A549 (cell line): ENCODE data around the gene MORC3. TPM values are rescaled to one million over a fixed set of nuclear protein-coding genes. Genes with fewer than 3 reads are reported as not detected.
A peak's percentile ranks its signal among the peaks of the same experiment; 100 is the strongest.

ENCODE experiments used
- ATAC-seq, 2 experiments: fragments of 200-7000 bp in 1 of 2; fragments of >200 bp in 1 of 2; cut with Nextera tagmentation in 1 of 2; cut with Tn5 transposase in 1 of 2; 3 replicates each; pipeline versions ENCODE4 v1.8.0 to v1.9.1; 2018 to 2020; ENCODE audit warnings: mild to moderate bottlenecking in 1 of 2, moderate library complexity in 1 of 2
- CTCF ChIA-PET: fragments of 300-600 bp; sonication (Branson Sonifier 250); formaldehyde crosslinking; extraction: SDS; loops from one replicate; lab custom pipeline; 2021; ENCODE audit warnings: antibody characterized with exemption, inconsistent platforms; lab: Yijun Ruan, JAX
- POLR2A ChIA-PET: fragments of 350-600 bp; formaldehyde crosslinking; extraction: SDS; loops from one replicate; lab custom pipeline; 2021; ENCODE audit warnings: antibody characterized with exemption, inconsistent platforms; lab: Yijun Ruan, JAX
- DNase-seq, 2 experiments: peaks; one replicate each; pipeline versions ENCODE4 v3.0.0 to v3.0.0-alpha.2; 2011 to 2016; ENCODE audit warnings: low read depth in 1 of 2, low spot score in 1 of 2
- FAIRE-seq: peaks from 2 replicates; lab custom pipeline; 2011; peaks lifted over from hg19 to GRCh38; lab: Jason Lieb, UNC
- H3K27ac ChIP-seq, 2 experiments: fragments of >200 bp; sonication (Bioruptor Twin); formaldehyde crosslinking; 3 replicates each; pipeline ENCODE4 v1.5.1; 2016 to 2017
- H3K4me1 ChIP-seq: fragments of >200 bp; sonication (Bioruptor Twin); formaldehyde crosslinking; 3 replicates; pipeline ENCODE4 v1.6.1; 2016
- H3K4me2 ChIP-seq: fragments of >200 bp; sonication (Bioruptor Twin); formaldehyde crosslinking; 3 replicates; pipeline ENCODE4 v1.6.1; 2016
- H3K4me3 ChIP-seq: fragments of >200 bp; sonication (Bioruptor Twin); formaldehyde crosslinking; 3 replicates; pipeline ENCODE4 v1.5.1; 2016
- H3K9me3 ChIP-seq: fragments of >200 bp; sonication (Bioruptor Twin); formaldehyde crosslinking; 3 replicates; pipeline ENCODE4 v1.6.1; 2016
- ATOH8 ChIP-seq: fragments of 250-450 bp; sonication (Bioruptor Pico); IDR thresholded peaks from 2 replicates; pipeline ENCODE4 v1.5.0; 2020; ENCODE audit warnings: low read depth, mild to moderate bottlenecking, moderate library complexity
- BCL3 ChIP-seq: fragments of >200 bp; sonication (Bioruptor Twin); formaldehyde crosslinking; IDR thresholded peaks from 3 replicates; pipeline ENCODE4 v1.6.1; 2016
- CHD4 ChIP-seq: fragments of 200-600 bp; sonication (generic); IDR thresholded peaks from 2 replicates; pipeline ENCODE4 v1.6.1; 2016; ENCODE audit warnings: antibody characterized with exemption, mild to moderate bottlenecking, borderline replicate concordance
- E2F6 ChIP-seq: IDR thresholded peaks from 2 replicates; pipeline ENCODE4 v1.6.1; 2012; ENCODE audit warnings: low read depth, borderline replicate concordance
- EHF ChIP-seq: fragments of 250-450 bp; sonication (Bioruptor Pico); IDR thresholded peaks from 2 replicates; pipeline ENCODE4 v1.5.0; 2020; ENCODE audit warnings: mild to moderate bottlenecking
- EHMT2 ChIP-seq: fragments of 200-600 bp; sonication (generic); IDR thresholded peaks from 2 replicates; pipeline ENCODE4 v1.6.1; 2016; ENCODE audit warnings: antibody characterized with exemption, low read depth, mild to moderate bottlenecking, moderate library complexity
- FOSB ChIP-seq: fragments of 250-450 bp; sonication (Bioruptor Pico); IDR thresholded peaks from 2 replicates; pipeline ENCODE4 v1.5.0; 2020; ENCODE audit warnings: mild to moderate bottlenecking, moderate library complexity
- FOSL2 ChIP-seq, 2 experiments: fragments of 450-650 bp in 1 of 2; fragments of >200 bp in 1 of 2; sonication (Bioruptor Twin) in 1 of 2; formaldehyde crosslinking; IDR thresholded peaks; 2 replicates each; pipeline versions ENCODE4 v1.5.0 to v1.6.1; 2016 to 2020; ENCODE audit warnings: mild to moderate bottlenecking in 1 of 2, moderate library complexity in 1 of 2
- HMGXB4 ChIP-seq: fragments of 250-450 bp; sonication (Bioruptor Pico); IDR thresholded peaks from 2 replicates; pipeline ENCODE4 v1.5.0; 2021; ENCODE audit warnings: mild to moderate bottlenecking, moderate library complexity, borderline replicate concordance
- HOXB13 ChIP-seq: fragments of 250-450 bp; sonication (Bioruptor Pico); IDR thresholded peaks from 2 replicates; pipeline ENCODE4 v1.5.0; 2020; ENCODE audit warnings: low read depth, mild to moderate bottlenecking, moderate library complexity
- JUNB ChIP-seq: fragments of >200 bp; sonication (Bioruptor Twin); formaldehyde crosslinking; IDR thresholded peaks from 2 replicates; pipeline ENCODE4 v1.6.1; 2016
- KDM5A ChIP-seq: fragments of 200-600 bp; sonication (generic); IDR thresholded peaks from 2 replicates; pipeline ENCODE4 v1.6.1; 2016; ENCODE audit warnings: antibody characterized with exemption, mild to moderate bottlenecking
- MAX ChIP-seq: IDR thresholded peaks from 2 replicates; pipeline ENCODE4 v1.6.1; 2012
- NFE2L2 ChIP-seq: fragments of 150-350 bp; conservative IDR thresholded peaks from 2 replicates; pipeline ENCODE4 v1.6.1; 2014; ENCODE audit warnings: low read length
- REST ChIP-seq: fragments of 200-600 bp; sonication (generic); IDR thresholded peaks from 2 replicates; pipeline ENCODE4 v1.6.1; 2016; ENCODE audit warnings: antibody characterized with exemption, mild to moderate bottlenecking, moderate library complexity
- RNF2 ChIP-seq: fragments of 200-600 bp; sonication (generic); IDR thresholded peaks from 2 replicates; pipeline ENCODE4 v1.6.1; 2016; ENCODE audit warnings: low read depth, mild to moderate bottlenecking, antibody characterized with exemption, moderate library complexity, borderline replicate concordance
- TP53 ChIP-seq: fragments of 250-450 bp; sonication (Bioruptor Pico); IDR thresholded peaks from 2 replicates; pipeline ENCODE4 v1.5.0; 2021; ENCODE audit warnings: mild to moderate bottlenecking, moderate library complexity
- ZC3H11A ChIP-seq: fragments of 450-650 bp; IDR thresholded peaks from 2 replicates; pipeline ENCODE4 v1.6.1; 2014; ENCODE audit warnings: antibody characterized with exemption, mild to moderate bottlenecking
- WGBS: methylation state at CpG from one replicate; pipeline ENCODE4 v1.1.6; 2017; ENCODE audit errors: missing lambda C conversion rate; 5-methylcytosine and 5-hydroxymethylcytosine counted together
- polyA plus RNA-seq, 4 experiments: library from polyadenylated mRNA; depleted of rRNA in 3 of 4; stranded (reverse); fragments of >200 nt; fragmentation: RNase III in 1 of 4; extraction: RNeasy Plus Mini Kit Qiagen cat#74134 plus additional on column Dnase treatment in 1 of 4; gene quantifications; 2 replicates in 3 of 4; 3 replicates in 1 of 4; pipeline ENCODE4 v1.2.3, GENCODE V29; 2011 to 2017

Gene MORC3
- polyA plus RNA-seq, 2 of the 4 experiments (the other 2 are of a cell fraction) = 9.7 to 21.5 TPM

- DNase-seq (no peak), FAIRE-seq (no peak), ATAC-seq (no peak)
- 77% methylated on average over 2 of the region's 2 CpGs for WGBS
- Histone ChIP-seq H3K27ac (no peak overlapping the region), H3K4me1 (peaks cover 8% of the 10 kb centered on the region; the same call in 1 of the 3 replicates), H3K9me3 (no peaks in the 10 kb centered on the region), H3K4me3 (no peak overlapping the region), H3K4me2 (no peak overlapping the region)
- TF ChIP-seq ATOH8 (CRISPR knock-in tag) = no peak
- no peak for TF ChIP-seq BCL3
- no peak for TF ChIP-seq FOSL2 (IDR thresholded peaks at IDR 0.05)
- peak; percentile 16; the same call in 1 of the 2 replicates for TF ChIP-seq FOSL2 (CRISPR knock-in tag; IDR thresholded peaks at IDR 0.05)
- ChIA-PET POLR2A (no interaction called here), CTCF (no interaction called here)
Measured at GRCh38 chr21:36347962-36348328, 27.9 kb downstream of the MORC3 start.

- peaks cover 8% of the 10 kb centered on the region; the same call in 1 of the 3 replicates for H3K4me1 ChIP-seq
- no peak overlapping the region for H3K4me3 ChIP-seq
- FAIRE-seq (no peak), ATAC-seq (no peak), DNase-seq (no peak)
- no peak for TF ChIP-seq EHMT2
- TF ChIP-seq ZC3H11A = no peak
- TF ChIP-seq KDM5A = no peak
- no peak for TF ChIP-seq EHF (CRISPR knock-in tag)
- no peak for TF ChIP-seq HOXB13
- TF ChIP-seq ATOH8 (CRISPR knock-in tag) = no peak
- TF ChIP-seq FOSB (CRISPR knock-in tag) = no peak
- no peak for TF ChIP-seq CHD4
- TF ChIP-seq NFE2L2 = no peak
- TF ChIP-seq MAX = no peak
- 88% methylated on average over 2 of the region's 2 CpGs for WGBS
- no peak overlapping the region for H3K27ac ChIP-seq
- H3K4me2 ChIP-seq = no peak overlapping the region
- POLR2A ChIA-PET = no interaction called here
- no peaks in the 10 kb centered on the region for H3K9me3 ChIP-seq
- CTCF ChIA-PET = interaction anchor here (1.0 to 1.5 kb wide), 2 partner anchors 22 to 207 kb away, joined by 3 to 4 read pairs; no protein-coding TSS in a partner anchor
Measured at GRCh38 chr21:36349315-36349714, 29.3 kb downstream of the MORC3 start.

GRCh38 chr21:36350282-36350910, 30.4 kb downstream of the MORC3 start:
- no peak for FAIRE-seq
- no peak for DNase-seq
- no peaks in the 10 kb centered on the region for H3K9me3 ChIP-seq
- POLR2A ChIA-PET = no interaction called here
- CTCF ChIA-PET = interaction anchor here (1.0 to 1.5 kb wide), 2 partner anchors 21 to 209 kb away, joined by 3 to 4 read pairs; no protein-coding TSS in a partner anchor
- no peak overlapping the region for H3K4me3 ChIP-seq
- no peak overlapping the region for H3K4me2 ChIP-seq
- H3K27ac ChIP-seq = no peak overlapping the region
- peaks cover 8% of the 10 kb centered on the region; the same call in 1 of the 3 replicates for H3K4me1 ChIP-seq
- no peak for ATAC-seq
- WGBS = 95% methylated on average over 11 of the region's 11 CpGs
- TF ChIP-seq HMGXB4 (CRISPR knock-in tag) (no peak), TP53 (no peak), BCL3 (no peak), JUNB (no peak), E2F6 (no peak), RNF2 (no peak), REST (no peak), FOSL2 (IDR thresholded peaks at IDR 0.05) (no peak), FOSL2 (CRISPR knock-in tag; IDR thresholded peaks at IDR 0.05) (no peak)
